ENCODE data around the gene MCTP1. TPM values are rescaled to one million over a fixed set of nuclear protein-coding genes. Genes with fewer than 3 reads are reported as not detected.

Gene MCTP1
- total RNA-seq, 1 donor from 2014 or later = 7.8 TPM

- Histone ChIP-seq H3K4me3 (no peak overlapping the region), H3K9me3 (replicated peaks) (no peaks in the 10 kb centered on the region), H3K27me3 (ENCODE audit: low read depth) (no peaks in the 10 kb centered on the region), H3K4me1 (no peaks in the 10 kb centered on the region), H3K27ac (replicated peaks) (no peak overlapping the region), H3K36me3 (no peaks in the 10 kb centered on the region)
- TF ChIP-seq, protein P1, sequence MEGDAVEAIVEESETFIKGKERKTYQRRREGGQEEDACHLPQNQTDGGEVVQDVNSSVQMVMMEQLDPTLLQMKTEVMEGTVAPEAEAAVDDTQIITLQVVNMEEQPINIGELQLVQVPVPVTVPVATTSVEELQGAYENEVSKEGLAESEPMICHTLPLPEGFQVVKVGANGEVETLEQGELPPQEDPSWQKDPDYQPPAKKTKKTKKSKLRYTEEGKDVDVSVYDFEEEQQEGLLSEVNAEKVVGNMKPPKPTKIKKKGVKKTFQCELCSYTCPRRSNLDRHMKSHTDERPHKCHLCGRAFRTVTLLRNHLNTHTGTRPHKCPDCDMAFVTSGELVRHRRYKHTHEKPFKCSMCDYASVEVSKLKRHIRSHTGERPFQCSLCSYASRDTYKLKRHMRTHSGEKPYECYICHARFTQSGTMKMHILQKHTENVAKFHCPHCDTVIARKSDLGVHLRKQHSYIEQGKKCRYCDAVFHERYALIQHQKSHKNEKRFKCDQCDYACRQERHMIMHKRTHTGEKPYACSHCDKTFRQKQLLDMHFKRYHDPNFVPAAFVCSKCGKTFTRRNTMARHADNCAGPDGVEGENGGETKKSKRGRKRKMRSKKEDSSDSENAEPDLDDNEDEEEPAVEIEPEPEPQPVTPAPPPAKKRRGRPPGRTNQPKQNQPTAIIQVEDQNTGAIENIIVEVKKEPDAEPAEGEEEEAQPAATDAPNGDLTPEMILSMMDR (IDR thresholded peaks at IDR 0.05; ENCODE audit: borderline replicate concordance) = no peak
- no peak for DNase-seq
- intact Hi-C loops (cut with micrococcal nuclease) = no loop called here
These were observed 129.0 kb downstream of the MCTP1 start for GRCh38 chr5:95155888-95156287.

- peaks cover 6% of the 10 kb centered on the region for H3K9me3 ChIP-seq (replicated peaks)
These were observed 131.4 kb downstream of the MCTP1 start for GRCh38 chr5:95153511-95153910.

GRCh38 chr5:95152535-95152934 lies 132.4 kb downstream of the MCTP1 start:
- no peaks in the 10 kb centered on the region for H3K4me1 ChIP-seq
- H3K36me3 ChIP-seq = no peaks in the 10 kb centered on the region
- H3K9me3 ChIP-seq (replicated peaks) = peaks cover 16% of the 10 kb centered on the region
- H3K27me3 ChIP-seq (ENCODE audit: low read depth) = no peaks in the 10 kb centered on the region
- no peak for DNase-seq
- intact Hi-C loops (cut with micrococcal nuclease) = no loop called here
- TF ChIP-seq, protein P1 (IDR thresholded peaks at IDR 0.05; ENCODE audit: borderline replicate concordance) = no peak
- H3K4me3 ChIP-seq = no peak overlapping the region
- peak overlapping the region; percentile 1 for H3K27ac ChIP-seq (replicated peaks)

More at GRCh38 chr5:95153511-95153910, 131.4 kb downstream of the MCTP1 start:
- TF ChIP-seq, protein P1 (IDR thresholded peaks at IDR 0.05; ENCODE audit: borderline replicate concordance) = no peak
- Histone ChIP-seq H3K4me1 (no peaks in the 10 kb centered on the region), H3K36me3 (no peaks in the 10 kb centered on the region), H3K4me3 (no peak overlapping the region), H3K27me3 (ENCODE audit: low read depth) (no peaks in the 10 kb centered on the region), H3K27ac (replicated peaks) (peak overlapping the region; percentile 37)
- DNase-seq = no peak
- intact Hi-C loops (cut with micrococcal nuclease) = no loop called here

GRCh38 chr5:95152131-95152530 lies 132.8 kb downstream of the MCTP1 start:
- Histone ChIP-seq H3K36me3 (no peaks in the 10 kb centered on the region), H3K9me3 (replicated peaks) (peaks cover 20% of the 10 kb centered on the region), H3K4me3 (no peak overlapping the region), H3K27ac (replicated peaks) (peak overlapping the region; percentile 1), H3K4me1 (no peaks in the 10 kb centered on the region), H3K27me3 (ENCODE audit: low read depth) (no peaks in the 10 kb centered on the region)
- intact Hi-C loops (cut with micrococcal nuclease) = no loop called here
- TF ChIP-seq, protein P1 (IDR thresholded peaks at IDR 0.05; ENCODE audit: borderline replicate concordance) = no peak
- no peak for DNase-seq

- DNase-seq = no peak
- H3K27ac ChIP-seq (replicated peaks) = no peak overlapping the region
- no peak overlapping the region for H3K4me3 ChIP-seq
- H3K36me3 ChIP-seq = no peaks in the 10 kb centered on the region
- TF ChIP-seq, protein P1 (IDR thresholded peaks at IDR 0.05; ENCODE audit: borderline replicate concordance) = no peak
- H3K27me3 ChIP-seq (ENCODE audit: low read depth) = no peaks in the 10 kb centered on the region
- peaks cover 24% of the 10 kb centered on the region for H3K9me3 ChIP-seq (replicated peaks)
- H3K4me1 ChIP-seq = no peaks in the 10 kb centered on the region
- intact Hi-C loops (cut with micrococcal nuclease) = no loop called here
These were observed 133.2 kb downstream of the MCTP1 start for GRCh38 chr5:95151694-95152093.

Data from left ventricle myocardium inferior (tissue), 1 donor.